OCI-LY7 (cell line): ENCODE data around the gene ERBIN.

Source experiments
- EZH2phosphoT487 ChIP-seq: fragments of 200-600 bp; sonication (generic); IDR thresholded peaks from 2 replicates; pipeline ENCODE4 v1.6.1; 2018; ENCODE audit warnings: low read depth, borderline replicate concordance, mild to moderate bottlenecking, mixed run types, antibody characterized with exemption, low read length, moderate library complexity, mixed read lengths
- TF ChIP-seq, protein P1 (sequence below): fragments of 200-600 bp; sonication (generic); conservative IDR thresholded peaks from 2 replicates; pipeline ENCODE4 v1.5.1; 2014; ENCODE audit warnings: mild to moderate bottlenecking, antibody characterized with exemption, low read length, moderate library complexity, mixed read lengths

DNA sequence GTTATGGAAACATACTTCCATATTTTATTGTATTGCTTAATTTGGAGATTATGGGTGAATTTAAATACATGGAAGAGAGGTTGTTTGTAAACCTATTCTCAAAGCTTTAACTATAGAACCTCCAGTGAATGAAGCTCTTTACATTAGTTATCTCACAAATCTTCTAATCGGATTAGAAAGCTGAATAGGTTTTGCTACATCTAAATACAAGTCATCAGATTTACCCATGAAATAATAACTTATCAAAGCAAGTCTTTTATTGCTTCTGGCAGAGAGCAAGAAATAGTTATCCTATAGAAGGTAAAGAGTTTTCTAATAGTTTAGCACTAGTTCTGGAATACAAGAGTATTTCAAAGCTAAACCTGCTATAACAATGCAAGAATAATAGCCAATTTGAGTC is 113.3 kb downstream of the ERBIN start:
- TF ChIP-seq, protein P1, sequence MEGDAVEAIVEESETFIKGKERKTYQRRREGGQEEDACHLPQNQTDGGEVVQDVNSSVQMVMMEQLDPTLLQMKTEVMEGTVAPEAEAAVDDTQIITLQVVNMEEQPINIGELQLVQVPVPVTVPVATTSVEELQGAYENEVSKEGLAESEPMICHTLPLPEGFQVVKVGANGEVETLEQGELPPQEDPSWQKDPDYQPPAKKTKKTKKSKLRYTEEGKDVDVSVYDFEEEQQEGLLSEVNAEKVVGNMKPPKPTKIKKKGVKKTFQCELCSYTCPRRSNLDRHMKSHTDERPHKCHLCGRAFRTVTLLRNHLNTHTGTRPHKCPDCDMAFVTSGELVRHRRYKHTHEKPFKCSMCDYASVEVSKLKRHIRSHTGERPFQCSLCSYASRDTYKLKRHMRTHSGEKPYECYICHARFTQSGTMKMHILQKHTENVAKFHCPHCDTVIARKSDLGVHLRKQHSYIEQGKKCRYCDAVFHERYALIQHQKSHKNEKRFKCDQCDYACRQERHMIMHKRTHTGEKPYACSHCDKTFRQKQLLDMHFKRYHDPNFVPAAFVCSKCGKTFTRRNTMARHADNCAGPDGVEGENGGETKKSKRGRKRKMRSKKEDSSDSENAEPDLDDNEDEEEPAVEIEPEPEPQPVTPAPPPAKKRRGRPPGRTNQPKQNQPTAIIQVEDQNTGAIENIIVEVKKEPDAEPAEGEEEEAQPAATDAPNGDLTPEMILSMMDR, result no peak
- no peak for TF ChIP-seq EZH2phosphoT487
